AG08396 (cell line): ENCODE data around the gene CDH4.

ENCODE experiments used
- DNase-seq: peaks from one replicate; pipeline ENCODE4 v3.0.0; 2012; ENCODE audit warnings: low spot score, mixed read lengths

The CDH4 gene

GRCh38 chr20:61807471-61808160 is 555.6 kb downstream of the CDH4 start:
- peak; percentile 36 for DNase-seq

GRCh38 chr20:61808447-61808846 is 556.4 kb downstream of the CDH4 start:
- no peak for DNase-seq

GRCh38 chr20:61809006-61809770 is 557.1 kb downstream of the CDH4 start:
- DNase-seq: no peak

- no peak for DNase-seq
These were observed 558.1 kb downstream of the CDH4 start for GRCh38 chr20:61810066-61810737.

GRCh38 chr20:61810738-61811135 is 558.7 kb downstream of the CDH4 start:
- no peak for DNase-seq

GRCh38 chr20:61811166-61811565 is 559.1 kb downstream of the CDH4 start:
- no peak for DNase-seq

GRCh38 chr20:61812121-61812844 is 560.2 kb downstream of the CDH4 start:
- DNase-seq: no peak

- no peak for DNase-seq
These were observed 560.9 kb downstream of the CDH4 start for GRCh38 chr20:61812845-61813485.

GRCh38 chr20:61813791-61814190 is 561.7 kb downstream of the CDH4 start:
- no peak for DNase-seq

- no peak for DNase-seq
These were observed 562.2 kb downstream of the CDH4 start for GRCh38 chr20:61814244-61814643.

- no peak for DNase-seq
These were observed 562.7 kb downstream of the CDH4 start for GRCh38 chr20:61814726-61815125.

GRCh38 chr20:61815176-61815575 is 563.1 kb downstream of the CDH4 start:
- no peak for DNase-seq

GRCh38 chr20:61815678-61816077 is 563.6 kb downstream of the CDH4 start:
- DNase-seq: no peak

GRCh38 chr20:61816606-61817460 is 564.8 kb downstream of the CDH4 start:
- DNase-seq: no peak

- DNase-seq: no peak
These were observed 565.5 kb downstream of the CDH4 start for GRCh38 chr20:61817575-61817974.

- no peak for DNase-seq
These were observed 566.9 kb downstream of the CDH4 start for GRCh38 chr20:61818746-61819573.

GRCh38 chr20:61819574-61819846 is 567.4 kb downstream of the CDH4 start:
- no peak for DNase-seq

- DNase-seq: no peak
These were observed 568.1 kb downstream of the CDH4 start for GRCh38 chr20:61819921-61820825.

GRCh38 chr20:61821735-61822134 is 569.7 kb downstream of the CDH4 start:
- DNase-seq: no peak
